IMR-90 (cell line): ENCODE results near the gene GPR108. TPM values are rescaled to one million over a fixed set of nuclear protein-coding genes. Genes with fewer than 3 reads are reported as not detected.

Source experiments
- ATAC-seq: fragments of 200-7000 bp; cut with Tn5 transposase; 2 replicates; pipeline ENCODE4 v1.9.1; 2020; ENCODE audit warnings: low read depth, mild to moderate bottlenecking, moderate library complexity
- BruUV-seq: library from RNA; stranded (reverse); fragments of 400-500 nt; replicated peaks from 2 replicates; lab custom pipeline; 2021; lab: Mats Ljungman, UMichigan
- CTCF ChIA-PET: fragments of 300-600 bp; formaldehyde crosslinking; extraction: SDS; loops from one replicate; lab custom pipeline; 2021; ENCODE audit warnings: antibody characterized with exemption; lab: Yijun Ruan, JAX
- POLR2A ChIA-PET: fragments of 300-600 bp; sonication (Branson Sonifier 250); formaldehyde crosslinking; loops from one replicate; lab custom pipeline; 2022; ENCODE audit warnings: antibody characterized with exemption; ENCODE audit not compliant: unreplicated experiment; lab: Charles Lee
- DNase-seq: peaks from one replicate; pipeline ENCODE4 v3.0.0; 2013
- H2AFZ ChIP-seq: replicated peaks from 2 replicates; pipeline ENCODE3; 2013; ENCODE audit warnings: low read length, mild to moderate bottlenecking; ENCODE audit not compliant: poor library complexity
- H2AK5ac ChIP-seq: 2 replicates; pipeline ENCODE4 v1.6.1; 2013; ENCODE audit warnings: low read depth, low read length, inconsistent platforms
- H2AK9ac ChIP-seq: replicated peaks from 2 replicates; pipeline ENCODE3; 2013; ENCODE audit warnings: mild to moderate bottlenecking, low read depth, low read length, moderate library complexity; ENCODE audit not compliant: poor library complexity
- H2BK120ac ChIP-seq: 2 replicates; pipeline ENCODE4 v1.6.1; 2013; ENCODE audit warnings: low read depth, low read length, inconsistent platforms
- H2BK15ac ChIP-seq: 3 replicates; pipeline ENCODE4 v1.6.1; 2013; ENCODE audit warnings: low read depth, low read length, inconsistent platforms
- H2BK20ac ChIP-seq: 2 replicates; pipeline ENCODE4 v1.6.1; 2013; ENCODE audit warnings: low read depth, mild to moderate bottlenecking, inconsistent platforms, low read length, moderate library complexity
- H2BK5ac ChIP-seq: 2 replicates; pipeline ENCODE4 v1.6.1; 2013; ENCODE audit warnings: mild to moderate bottlenecking, low read depth, low read length, inconsistent platforms; ENCODE audit not compliant: poor library complexity, severe bottlenecking
- H3K14ac ChIP-seq: replicated peaks from 2 replicates; pipeline ENCODE4 v1.6.1; 2013; ENCODE audit warnings: low read depth, low read length, inconsistent platforms
- H3K18ac ChIP-seq: 2 replicates; pipeline ENCODE4 v1.6.1; 2013; ENCODE audit warnings: low read depth, low read length, control low read depth
- H3K23ac ChIP-seq: 2 replicates; pipeline ENCODE4 v1.6.1; 2013; ENCODE audit warnings: low read depth, low read length, inconsistent platforms
- H3K27ac ChIP-seq: 2 replicates; pipeline ENCODE4 v1.5.1; 2013; ENCODE audit warnings: mild to moderate bottlenecking, control low read depth, low read length; ENCODE audit not compliant: insufficient read depth
- H3K27me3 ChIP-seq: 2 replicates; pipeline ENCODE4 v1.6.1; 2013; ENCODE audit warnings: low read length; ENCODE audit not compliant: control insufficient read depth, insufficient read depth
- H3K36me3 ChIP-seq: 2 replicates; pipeline ENCODE4 v1.6.1; 2013; ENCODE audit warnings: low read length, mixed read lengths; ENCODE audit not compliant: control insufficient read depth, insufficient read depth
- H3K4ac ChIP-seq: 2 replicates; pipeline ENCODE4 v1.6.1; 2013; ENCODE audit warnings: low read depth, low read length, inconsistent platforms
- H3K4me1 ChIP-seq: 2 replicates; pipeline ENCODE4 v1.6.1; 2013; ENCODE audit warnings: low read length, mixed read lengths; ENCODE audit not compliant: control insufficient read depth, insufficient read depth
- H3K4me2 ChIP-seq: 2 replicates; pipeline ENCODE4 v1.6.1; 2013; ENCODE audit warnings: low read depth, mild to moderate bottlenecking, control low read depth, low read length, moderate library complexity
- H3K4me3 ChIP-seq: 2 replicates; pipeline ENCODE4 v1.5.1; 2013; ENCODE audit warnings: low read depth, mild to moderate bottlenecking, control low read depth, low read length, moderate library complexity; ENCODE audit not compliant: insufficient read depth
- H3K56ac ChIP-seq: 2 replicates; pipeline ENCODE4 v1.6.1; 2013; ENCODE audit warnings: low read length, inconsistent platforms; ENCODE audit not compliant: insufficient read depth; ENCODE audit errors: extremely low read depth
- H3K79me1 ChIP-seq, 2 experiments: 2 replicates each; pipeline ENCODE4 v1.6.1; 2013; ENCODE audit warnings: low read length in 2 of 2, inconsistent platforms in 1 of 2, low read depth in 1 of 2
- H3K9ac ChIP-seq: 2 replicates; pipeline ENCODE4 v1.6.1; 2013; ENCODE audit warnings: low read depth, low read length, control low read depth
- H3K9me1 ChIP-seq: 2 replicates; pipeline ENCODE4 v1.6.1; 2013; ENCODE audit warnings: low read length, inconsistent platforms; ENCODE audit not compliant: insufficient read depth
- H3K9me3 ChIP-seq: 2 replicates; pipeline ENCODE4 v1.6.1; 2013; ENCODE audit warnings: low read length; ENCODE audit not compliant: control insufficient read depth, insufficient read depth
- H4K20me1 ChIP-seq: 2 replicates; pipeline ENCODE4 v1.6.1; 2013; ENCODE audit warnings: low read length, inconsistent platforms; ENCODE audit not compliant: insufficient read depth
- H4K5ac ChIP-seq: 2 replicates; pipeline ENCODE4 v1.6.1; 2013; ENCODE audit warnings: mild to moderate bottlenecking, low read depth, low read length, control low read depth
- H4K8ac ChIP-seq, 2 experiments: 2 replicates each; pipeline ENCODE4 v1.6.1; 2013; ENCODE audit warnings: low read depth in 2 of 2, low read length in 2 of 2, control low read depth in 1 of 2, inconsistent platforms in 1 of 2
- H4K91ac ChIP-seq: 2 replicates; pipeline ENCODE4 v1.6.1; 2013; ENCODE audit warnings: low read depth, low read length, inconsistent platforms; ENCODE audit not compliant: insufficient read depth
- BHLHE40 ChIP-seq: fragments of 150-350 bp; IDR thresholded peaks from 2 replicates; pipeline ENCODE4 v1.6.1; 2016; ENCODE audit warnings: mild to moderate bottlenecking, low read depth, low read length
- CEBPB ChIP-seq: IDR thresholded peaks from 2 replicates; pipeline ENCODE4 v1.6.1; 2012; ENCODE audit warnings: low read depth, low read length, improper control_type of control experiment
- CHD1 ChIP-seq: IDR thresholded peaks from 2 replicates; pipeline ENCODE4 v1.6.1; 2012; ENCODE audit warnings: low read depth, low read length, improper control_type of control experiment
- MAFK ChIP-seq: IDR thresholded peaks from 2 replicates; pipeline ENCODE4 v1.6.1; 2012; ENCODE audit warnings: low read depth, low read length, improper control_type of control experiment
- NFE2L2 ChIP-seq: fragments of 150-350 bp; IDR thresholded peaks from 2 replicates; pipeline ENCODE4 v1.6.1; 2016; ENCODE audit warnings: low read depth, mild to moderate bottlenecking, low read length
- RFX5 ChIP-seq: IDR thresholded peaks from 2 replicates; pipeline ENCODE4 v1.8.0; 2012; ENCODE audit warnings: low read depth, mild to moderate bottlenecking, low read length, moderate library complexity
- WGBS, 2 experiments: methylation state at CpG; one replicate each; pipeline versions ENCODE4 v1.1.5 to v1.1.7; 2013; ENCODE audit warnings: missing lambda C conversion rate in 2 of 2; ENCODE audit not compliant: insufficient read length in 1 of 2; ENCODE audit errors: extremely low coverage in 2 of 2; 5-methylcytosine and 5-hydroxymethylcytosine counted together
- dilution Hi-C: fragments of 300-500 bp; cut with HindIII; formaldehyde crosslinking; loops from one replicate; pipeline ENCODE4 v1.14.3; 2018; ENCODE audit warnings: low sequenced_read_pairs; ENCODE audit not compliant: unreplicated experiment
- in situ Hi-C: fragments of 300-500 bp; cut with MboI; formaldehyde crosslinking; loops from 3 replicates; pipeline ENCODE4 v1.14.3; 2019; ENCODE audit warnings: low sequenced_read_pairs, inconsistent platforms, mixed read lengths
- intact Hi-C: fragments of 100-400 bp; cut with micrococcal nuclease; formaldehyde crosslinking; loops from 2 replicates; pipeline ENCODE4 v1.10.0; 2022
- polyA plus RNA-seq, 3 experiments: library from polyadenylated mRNA; depleted of rRNA; stranded (reverse); fragments of >200 nt; gene quantifications; 2 replicates each; pipeline ENCODE4 v1.2.3, GENCODE V29; 2012; ENCODE audit warnings: low replicate concordance in 1 of 3
- total RNA-seq: library from RNA; depleted of rRNA; stranded (reverse); fragments of >200 nt; gene quantifications from 2 replicates; pipeline ENCODE4 v1.2.3, GENCODE V29; 2012
- TF ChIP-seq, protein P1 (sequence below): conservative IDR thresholded peaks from 2 replicates; pipeline ENCODE4 v1.5.1; 2012; ENCODE audit warnings: mild to moderate bottlenecking, low read depth, low read length, improper control_type of control experiment
- TF ChIP-seq, protein P2 (sequence below): fragments of 150-350 bp; IDR thresholded peaks from 2 replicates; pipeline ENCODE4 v1.6.1; 2016; ENCODE audit warnings: low read depth, mild to moderate bottlenecking, low read length, moderate library complexity, borderline replicate concordance

Gene GPR108
- total and polyA plus RNA-seq, 2 of the 4 experiments (the other 2 are of a cell fraction) = 28.0 to 38.9 TPM

DNA sequence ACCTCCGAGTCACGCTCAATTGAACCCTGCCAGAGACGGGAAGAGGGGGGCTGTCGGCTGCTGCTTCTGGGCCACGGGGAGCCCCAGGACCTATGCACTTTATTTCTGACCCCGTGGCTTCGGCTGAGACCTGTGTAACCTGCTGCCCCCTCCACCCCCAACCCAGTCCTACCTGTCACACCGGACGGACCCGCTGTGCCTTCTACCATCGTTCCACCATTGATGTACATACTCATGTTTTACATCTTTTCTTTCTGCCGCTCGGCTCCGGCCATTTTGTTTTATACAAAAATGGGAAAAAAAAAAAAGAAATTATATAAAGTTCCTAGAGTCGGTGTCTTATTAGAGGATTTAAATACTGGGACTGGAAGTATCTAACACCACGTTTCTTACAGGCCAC, 13.8 kb upstream of the GPR108 start:
- no peak for DNase-seq

More for the DNA sequence above, 13.8 kb upstream of the GPR108 start:
- H3K9me1 ChIP-seq = no peaks in the 10 kb centered on the region
- no peak overlapping the region for H3K23ac ChIP-seq
- no peak overlapping the region for H2AFZ ChIP-seq
- no peak overlapping the region for H3K4ac ChIP-seq
- no peak overlapping the region for H3K14ac ChIP-seq
- no peak overlapping the region for H3K4me2 ChIP-seq
- no peak overlapping the region for H2BK5ac ChIP-seq
- H3K27ac ChIP-seq = no peak overlapping the region
- 80% methylated on average over 2 of the region's 16 CpGs; no CpG with 5 or more reads in 1 of the 2 experiments for WGBS, 2 experiments
- no peak overlapping the region for H3K4me3 ChIP-seq
- no peak overlapping the region for H2AK5ac ChIP-seq
- no peak overlapping the region for H4K8ac ChIP-seq
- no peaks in the 10 kb centered on the region for H3K4me1 ChIP-seq
- peaks cover 9 to 11% of the 10 kb centered on the region in 2 experiments for H3K79me1 ChIP-seq
- H3K27me3 ChIP-seq = no peaks in the 10 kb centered on the region
- H2BK15ac ChIP-seq = no peak overlapping the region
- no peak overlapping the region for H2BK120ac ChIP-seq
- ChIA-PET POLR2A (no interaction called here), CTCF (no interaction called here)
- no peak for TF ChIP-seq MAFK
- TF ChIP-seq CEBPB = no peak
- no peak for TF ChIP-seq RFX5
- TF ChIP-seq, protein P1, sequence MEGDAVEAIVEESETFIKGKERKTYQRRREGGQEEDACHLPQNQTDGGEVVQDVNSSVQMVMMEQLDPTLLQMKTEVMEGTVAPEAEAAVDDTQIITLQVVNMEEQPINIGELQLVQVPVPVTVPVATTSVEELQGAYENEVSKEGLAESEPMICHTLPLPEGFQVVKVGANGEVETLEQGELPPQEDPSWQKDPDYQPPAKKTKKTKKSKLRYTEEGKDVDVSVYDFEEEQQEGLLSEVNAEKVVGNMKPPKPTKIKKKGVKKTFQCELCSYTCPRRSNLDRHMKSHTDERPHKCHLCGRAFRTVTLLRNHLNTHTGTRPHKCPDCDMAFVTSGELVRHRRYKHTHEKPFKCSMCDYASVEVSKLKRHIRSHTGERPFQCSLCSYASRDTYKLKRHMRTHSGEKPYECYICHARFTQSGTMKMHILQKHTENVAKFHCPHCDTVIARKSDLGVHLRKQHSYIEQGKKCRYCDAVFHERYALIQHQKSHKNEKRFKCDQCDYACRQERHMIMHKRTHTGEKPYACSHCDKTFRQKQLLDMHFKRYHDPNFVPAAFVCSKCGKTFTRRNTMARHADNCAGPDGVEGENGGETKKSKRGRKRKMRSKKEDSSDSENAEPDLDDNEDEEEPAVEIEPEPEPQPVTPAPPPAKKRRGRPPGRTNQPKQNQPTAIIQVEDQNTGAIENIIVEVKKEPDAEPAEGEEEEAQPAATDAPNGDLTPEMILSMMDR = no peak
- no peak for TF ChIP-seq NFE2L2
- TF ChIP-seq BHLHE40 = no peak
- no peak for TF ChIP-seq CHD1
- TF ChIP-seq, protein P2, sequence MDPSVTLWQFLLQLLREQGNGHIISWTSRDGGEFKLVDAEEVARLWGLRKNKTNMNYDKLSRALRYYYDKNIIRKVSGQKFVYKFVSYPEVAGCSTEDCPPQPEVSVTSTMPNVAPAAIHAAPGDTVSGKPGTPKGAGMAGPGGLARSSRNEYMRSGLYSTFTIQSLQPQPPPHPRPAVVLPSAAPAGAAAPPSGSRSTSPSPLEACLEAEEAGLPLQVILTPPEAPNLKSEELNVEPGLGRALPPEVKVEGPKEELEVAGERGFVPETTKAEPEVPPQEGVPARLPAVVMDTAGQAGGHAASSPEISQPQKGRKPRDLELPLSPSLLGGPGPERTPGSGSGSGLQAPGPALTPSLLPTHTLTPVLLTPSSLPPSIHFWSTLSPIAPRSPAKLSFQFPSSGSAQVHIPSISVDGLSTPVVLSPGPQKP = no peak
- no TSS peak for BruUV-seq
- dilution Hi-C loops (no loop called here), in situ Hi-C loops (no loop called here), intact Hi-C loops (no loop called here)
- no peak overlapping the region for H4K5ac ChIP-seq
- no peak overlapping the region for H3K18ac ChIP-seq
- no peak overlapping the region for H2AK9ac ChIP-seq
- no peak overlapping the region for H3K9ac ChIP-seq
- H3K9me3 ChIP-seq = no peaks in the 10 kb centered on the region
- no peak overlapping the region for H3K56ac ChIP-seq
- no peak for ATAC-seq
- no peaks in the 10 kb centered on the region for H4K20me1 ChIP-seq
- peaks cover 48% of the 10 kb centered on the region for H3K36me3 ChIP-seq
- H4K91ac ChIP-seq = no peak overlapping the region
- H2BK20ac ChIP-seq = no peak overlapping the region
